ENCODE data around the gene ZNF816. TPM values are rescaled to one million over a fixed set of nuclear protein-coding genes. Genes with fewer than 3 reads are reported as not detected.

Gene ZNF816
- total and polyA plus RNA-seq, 4 donors, result 2.9 to 20.9 (median 7.0) TPM

DNA sequence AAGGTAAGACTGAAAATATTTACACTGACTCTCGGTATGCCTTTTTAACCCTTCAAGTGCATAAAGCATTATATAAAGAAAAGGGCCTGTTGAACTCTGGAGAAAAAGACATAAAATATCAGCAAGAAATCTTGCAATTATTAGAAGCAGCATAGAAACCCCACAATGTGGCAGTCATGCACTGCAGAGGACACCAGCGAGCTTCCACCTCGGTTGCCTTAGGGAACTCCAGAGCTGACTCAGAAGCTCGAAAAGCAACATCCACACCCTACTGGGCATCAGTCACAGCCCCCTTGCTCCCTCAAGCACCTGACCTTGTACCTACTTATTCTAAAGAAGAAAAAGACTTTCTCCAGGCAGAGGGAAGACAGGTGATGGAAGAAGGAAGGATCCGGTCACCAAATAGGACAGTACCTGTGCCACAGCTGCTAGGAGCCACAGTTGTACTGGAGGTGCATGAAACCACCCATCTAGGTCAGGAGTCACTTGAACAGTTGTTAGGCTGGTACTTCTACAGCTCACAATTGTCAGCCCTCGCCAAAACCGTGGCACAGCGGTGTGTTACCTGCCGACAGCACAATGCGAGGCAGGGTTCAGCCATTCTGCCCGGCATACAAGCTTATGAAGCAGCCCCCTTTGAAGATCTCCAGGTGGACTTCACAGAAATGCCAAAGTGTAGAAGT, 2.9 kb downstream of the ZNF816 start:
- Histone ChIP-seq H3K4me1 (ENCODE audit: control insufficient read depth in 5 of 5, insufficient read depth in 5 of 5, low read length in 5 of 5) (peaks cover 0 to 18% (median 6%) of the 10 kb centered on the region in 5 donors), H3K27me3 (ENCODE audit: control insufficient read depth in 3 of 3, insufficient read depth in 3 of 3, low read length in 2 of 3) (no peaks in the 10 kb centered on the region), H3K27ac (ENCODE audit: low read depth in 1 of 2, low read length in 1 of 2) (no peak overlapping the region), H3K36me3 (ENCODE audit: control insufficient read depth in 4 of 4, insufficient read depth in 4 of 4, low read length in 4 of 4) (peaks cover 10 to 23% (median 16%) of the 10 kb centered on the region in 4 donors), H3K9me3 (ENCODE audit: control insufficient read depth in 4 of 4, insufficient read depth in 3 of 4, low read length in 3 of 4) (peaks cover 0 to 38% (median 4%) of the 10 kb centered on the region in 4 donors), H3K9ac (ENCODE audit: insufficient read depth in 1 of 2, low read length in 2 of 2) (no peak overlapping the region), H3K4me3 (no peak overlapping the region)
- ATAC-seq (ENCODE audit: insufficient read depth, low FRiP score) (no peak), DNase-seq (no peak)
- WGBS, 2 donors, result 91 to 97% methylated on average over 11 of the region's 11 CpGs
- no peak for TF ChIP-seq CTCF (IDR thresholded peaks at IDR 0.05; ENCODE audit: control extremely low read depth, extremely low read depth)

DNA sequence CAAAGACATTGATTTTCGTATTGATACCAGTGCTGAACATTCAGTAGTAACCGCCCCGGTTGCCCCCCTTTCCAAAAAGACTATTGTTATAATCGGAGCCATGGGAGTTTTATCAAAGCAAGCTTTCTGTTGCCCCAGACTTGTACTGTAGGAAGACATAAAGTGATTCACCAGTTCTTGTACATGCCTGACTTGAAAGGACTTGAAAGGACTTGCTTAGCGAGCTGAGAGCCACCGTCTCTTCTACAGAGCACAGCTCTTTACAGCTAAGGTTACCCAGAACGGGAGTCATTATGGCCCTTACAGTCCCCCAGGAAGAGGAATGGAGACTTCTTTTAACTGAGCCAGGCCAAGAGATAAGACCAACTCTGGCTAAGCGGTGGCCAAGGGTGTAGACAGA, 5.1 kb downstream of the ZNF816 start:
- Histone ChIP-seq H3K27me3 (ENCODE audit: control insufficient read depth in 3 of 3, insufficient read depth in 3 of 3, low read length in 2 of 3) (no peaks in the 10 kb centered on the region), H3K36me3 (ENCODE audit: control insufficient read depth in 4 of 4, insufficient read depth in 4 of 4, low read length in 4 of 4) (peaks cover 18 to 38% (median 26%) of the 10 kb centered on the region in 4 donors), H3K4me1 (ENCODE audit: control insufficient read depth in 5 of 5, insufficient read depth in 5 of 5, low read length in 5 of 5) (peaks cover 0 to 11% (median 6%) of the 10 kb centered on the region in 5 donors), H3K9ac (ENCODE audit: insufficient read depth in 1 of 2, low read length in 2 of 2) (no peak overlapping the region), H3K9me3 (ENCODE audit: control insufficient read depth in 4 of 4, insufficient read depth in 3 of 4, low read length in 3 of 4) (peaks cover 0 to 52% (median 6%) of the 10 kb centered on the region in 4 donors), H3K27ac (ENCODE audit: low read depth in 1 of 2, low read length in 1 of 2) (no peak overlapping the region), H3K4me3 (no peak overlapping the region)
- ATAC-seq (ENCODE audit: insufficient read depth, low FRiP score), result no peak
- no peak for DNase-seq
- no peak for TF ChIP-seq CTCF (IDR thresholded peaks at IDR 0.05; ENCODE audit: control extremely low read depth, extremely low read depth)
- 87 to 98% methylated on average over 8 of the region's 8 CpGs for WGBS, 2 donors

- no peak overlapping the region for H3K9ac ChIP-seq (ENCODE audit: insufficient read depth in 1 of 2, low read length in 2 of 2)
- no peak for DNase-seq
- H3K9me3 ChIP-seq (ENCODE audit: control insufficient read depth in 4 of 4, insufficient read depth in 3 of 4, low read length in 3 of 4), result peaks cover 0 to 57% (median 9%) of the 10 kb centered on the region in 4 donors
- ATAC-seq (ENCODE audit: insufficient read depth, low FRiP score), result no peak
- H3K27me3 ChIP-seq (ENCODE audit: control insufficient read depth in 3 of 3, insufficient read depth in 3 of 3, low read length in 2 of 3), result no peaks in the 10 kb centered on the region
- 96 to 98% methylated on average over 10 of the region's 10 CpGs for WGBS, 2 donors
- no peak for TF ChIP-seq CTCF (IDR thresholded peaks at IDR 0.05; ENCODE audit: control extremely low read depth, extremely low read depth)
- peaks cover 0 to 7% (median 6%) of the 10 kb centered on the region in 5 donors for H3K4me1 ChIP-seq (ENCODE audit: control insufficient read depth in 5 of 5, insufficient read depth in 5 of 5, low read length in 5 of 5)
- H3K4me3 ChIP-seq, result no peak overlapping the region
- peaks cover 25 to 45% (median 33%) of the 10 kb centered on the region in 4 donors for H3K36me3 ChIP-seq (ENCODE audit: control insufficient read depth in 4 of 4, insufficient read depth in 4 of 4, low read length in 4 of 4)
- H3K27ac ChIP-seq (ENCODE audit: low read depth in 1 of 2, low read length in 1 of 2), result no peak overlapping the region
Observed at GRCh38 chr19:52956917-52957316, 5.8 kb downstream of the ZNF816 start.

Data from lung (tissue), 12 donors.